H1 (cell line): ENCODE results near the gene KRT23. TPM values are rescaled to one million over a fixed set of nuclear protein-coding genes. Genes with fewer than 3 reads are reported as not detected.

ENCODE experiments used
- CTCF ChIA-PET: fragments of 300-600 bp; sonication (Branson Sonifier 250); formaldehyde crosslinking; loops from one replicate; lab custom pipeline; 2021; ENCODE audit not compliant: partially characterized antibody; lab: Charles Lee
- POLR2A ChIA-PET: fragments of 300-600 bp; sonication (Branson Sonifier 250); formaldehyde crosslinking; loops from one replicate; lab custom pipeline; 2021; ENCODE audit warnings: inconsistent platforms; ENCODE audit not compliant: partially characterized antibody; lab: Charles Lee
- DNase-seq, 2 experiments: peaks; one replicate each; pipeline versions ENCODE4 v3.0.0 to v3.0.0-alpha.2; 2010 to 2022; ENCODE audit warnings: low spot score in 2 of 2, low read depth in 1 of 2, mixed read lengths in 1 of 2
- FAIRE-seq: peaks from 2 replicates; lab custom pipeline; 2011; peaks lifted over from hg19 to GRCh38; lab: Jason Lieb, UNC
- H2AFZ ChIP-seq: 2 replicates; pipeline ENCODE4 v1.8.1; 2012; ENCODE audit warnings: low read length, inconsistent platforms
- H2AK5ac ChIP-seq: 2 replicates; pipeline ENCODE4 v1.6.1; 2013; ENCODE audit warnings: low read depth, low read length
- H2BK120ac ChIP-seq: replicated peaks from 2 replicates; pipeline ENCODE3; 2013; ENCODE audit warnings: low read depth, low read length, inconsistent platforms
- H2BK12ac ChIP-seq: 2 replicates; pipeline ENCODE4 v1.6.1; 2013; ENCODE audit warnings: low read depth, low read length
- H2BK15ac ChIP-seq: 2 replicates; pipeline ENCODE4 v1.6.1; 2013; ENCODE audit warnings: low read length
- H2BK20ac ChIP-seq: 2 replicates; pipeline ENCODE4 v1.6.1; 2013; ENCODE audit warnings: low read length
- H2BK5ac ChIP-seq: 2 replicates; pipeline ENCODE4 v1.6.1; 2013; ENCODE audit warnings: low read depth, low read length
- H3K14ac ChIP-seq: 2 replicates; pipeline ENCODE4 v1.6.1; 2013; ENCODE audit warnings: inconsistent platforms; ENCODE audit not compliant: insufficient read length
- H3K18ac ChIP-seq: 2 replicates; pipeline ENCODE4 v1.6.1; 2013; ENCODE audit warnings: low read length; ENCODE audit errors: extremely low read depth
- H3K23ac ChIP-seq: 2 replicates; pipeline ENCODE4 v1.6.1; 2013; ENCODE audit warnings: inconsistent platforms; ENCODE audit not compliant: insufficient read length
- H3K23me2 ChIP-seq: 2 replicates; pipeline ENCODE4 v1.6.1; 2013; ENCODE audit warnings: low read depth, low read length
- H3K27ac ChIP-seq: 2 replicates; pipeline ENCODE4 v1.6.1; 2011; ENCODE audit warnings: low read depth, low read length, inconsistent platforms
- H3K27me3 ChIP-seq, 4 experiments: replicated peaks in 1 of 4; 1 replicate in 1 of 4; 2 replicates in 3 of 4; pipeline versions ENCODE4 v1.6.1 to v1.8.1; 2011 to 2013; ENCODE audit warnings: low read length in 3 of 4, mild to moderate bottlenecking in 3 of 4, inconsistent platforms in 2 of 4, mixed read lengths in 2 of 4, moderate library complexity in 1 of 4; ENCODE audit not compliant: control insufficient read depth in 3 of 4, insufficient read depth in 3 of 4; ENCODE audit errors: extremely low read depth in 1 of 4
- H3K36me3 ChIP-seq, 4 experiments: 2 replicates each; pipeline versions ENCODE4 v1.6.1 to v1.8.1; 2011 to 2013; ENCODE audit warnings: mild to moderate bottlenecking in 4 of 4, low read length in 3 of 4, moderate library complexity in 2 of 4, control low read depth in 1 of 4, inconsistent platforms in 1 of 4; ENCODE audit not compliant: insufficient read depth in 4 of 4, control insufficient read depth in 2 of 4
- H3K4ac ChIP-seq: replicated peaks from 2 replicates; pipeline ENCODE3; 2013; ENCODE audit warnings: low read length, low read depth, mixed read lengths, inconsistent platforms; ENCODE audit not compliant: insufficient read length
- H3K4me1 ChIP-seq, 4 experiments: replicated peaks in 1 of 4; 1 replicate in 1 of 4; 2 replicates in 3 of 4; pipeline versions ENCODE4 v1.6.1 to v1.8.1; 2011 to 2013; ENCODE audit warnings: low read length in 3 of 4, inconsistent platforms in 2 of 4, mixed read lengths in 1 of 4; ENCODE audit not compliant: insufficient read depth in 4 of 4, control insufficient read depth in 3 of 4
- H3K4me2 ChIP-seq, 2 experiments: 2 replicates each; pipeline versions ENCODE4 v1.6.1 to v1.8.1; 2011 to 2013; ENCODE audit warnings: low read depth in 2 of 2, low read length in 2 of 2, control low read depth in 1 of 2, inconsistent platforms in 1 of 2, mild to moderate bottlenecking in 1 of 2; ENCODE audit not compliant: insufficient read depth in 1 of 2
- H3K4me3 ChIP-seq, 4 experiments: fragments of 200-600, 300-600 bp in 1 of 4; sonication (generic), shearing (Covaris generic), sonication (Bioruptor Twin) in 1 of 4; 2 replicates each; pipeline versions ENCODE4 v1.5.1 to v1.8.1; 2011 to 2016; ENCODE audit warnings: low read length in 4 of 4, low read depth in 3 of 4, control low read depth in 2 of 4, inconsistent platforms in 2 of 4, mild to moderate bottlenecking in 2 of 4, mixed read lengths in 1 of 4, moderate library complexity in 1 of 4; ENCODE audit not compliant: insufficient read depth in 2 of 4; ENCODE audit errors: extremely low read depth in 1 of 4
- H3K56ac ChIP-seq: replicated peaks from 2 replicates; pipeline ENCODE3; 2013; ENCODE audit warnings: low read depth, mild to moderate bottlenecking, mixed read lengths, low read length, inconsistent platforms; ENCODE audit not compliant: insufficient read length
- H3K79me1 ChIP-seq: 2 replicates; pipeline ENCODE4 v1.6.1; 2013; ENCODE audit warnings: low read depth, low read length, control low read depth
- H3K79me2 ChIP-seq, 2 experiments: 2 replicates each; pipeline versions ENCODE4 v1.6.1 to v1.8.1; 2012 to 2013; ENCODE audit warnings: low read length in 2 of 2, mild to moderate bottlenecking in 2 of 2, inconsistent platforms in 1 of 2; ENCODE audit not compliant: insufficient read depth in 2 of 2, control insufficient read depth in 1 of 2
- H3K9ac ChIP-seq, 4 experiments: replicated peaks in 1 of 4; 1 replicate in 1 of 4; 2 replicates in 3 of 4; pipeline versions ENCODE4 v1.6.1 to v1.8.1; 2011 to 2013; ENCODE audit warnings: low read depth in 3 of 4, low read length in 3 of 4, control low read depth in 2 of 4, mild to moderate bottlenecking in 2 of 4, moderate library complexity in 2 of 4, inconsistent platforms in 1 of 4; ENCODE audit errors: extremely low read depth in 1 of 4
- H3K9me3 ChIP-seq, 2 experiments: 2 replicates each; pipeline versions ENCODE4 v1.6.1 to v1.8.1; 2012 to 2013; ENCODE audit warnings: mild to moderate bottlenecking in 2 of 2, moderate library complexity in 2 of 2, control low read depth in 1 of 2, inconsistent platforms in 1 of 2, low read depth in 1 of 2, low read length in 1 of 2, mixed read lengths in 1 of 2; ENCODE audit not compliant: insufficient read depth in 2 of 2
- H4K20me1 ChIP-seq, 2 experiments: replicated peaks in 1 of 2; 2 replicates each; pipeline versions ENCODE3 to v1.8.1; 2011 to 2013; ENCODE audit warnings: inconsistent platforms in 2 of 2, low read length in 2 of 2, mild to moderate bottlenecking in 1 of 2; ENCODE audit not compliant: insufficient read depth in 2 of 2, control insufficient read depth in 1 of 2
- H4K5ac ChIP-seq: 2 replicates; pipeline ENCODE4 v1.6.1; 2013; ENCODE audit warnings: low read length, low read depth, mixed read lengths, inconsistent platforms; ENCODE audit not compliant: insufficient read length
- H4K8ac ChIP-seq: 2 replicates; pipeline ENCODE4 v1.8.0; 2013; ENCODE audit warnings: mild to moderate bottlenecking, moderate library complexity, low read length, inconsistent platforms; ENCODE audit not compliant: insufficient read depth; ENCODE audit errors: extremely low read depth
- H4K91ac ChIP-seq: replicated peaks from 2 replicates; pipeline ENCODE3; 2013; ENCODE audit warnings: low read length, mixed read lengths, inconsistent platforms; ENCODE audit not compliant: insufficient read length
- CBX5 ChIP-seq: fragments of 300-800, 300-1000 bp; sonication (generic); IDR thresholded peaks from 2 replicates; pipeline ENCODE4 v1.7.1; 2016; ENCODE audit warnings: antibody characterized with exemption, low read length, low read depth
- CBX8 ChIP-seq: fragments of 300-800, 300-1000 bp; sonication (generic); IDR thresholded peaks from 2 replicates; pipeline ENCODE4 v1.7.1; 2016; ENCODE audit warnings: low read depth, low read length, borderline replicate concordance
- EZH2 ChIP-seq: fragments of 200-600 bp; sonication (generic); IDR thresholded peaks from 2 replicates; pipeline ENCODE4 v1.7.1; 2012; ENCODE audit warnings: low read depth, mild to moderate bottlenecking, moderate library complexity, low read length, inconsistent platforms; ENCODE audit not compliant: severe bottlenecking
- HDAC2 ChIP-seq, 2 experiments: fragments of 300-600 bp in 1 of 2; sonication (generic) in 1 of 2; IDR thresholded peaks; 2 replicates each; pipeline ENCODE4 v1.6.1; 2011 to 2012; ENCODE audit warnings: low read depth in 2 of 2, low read length in 2 of 2, mild to moderate bottlenecking in 2 of 2, moderate library complexity in 2 of 2, borderline replicate concordance in 1 of 2, inconsistent platforms in 1 of 2
- KDM4A ChIP-seq: IDR thresholded peaks from one replicate; pipeline ENCODE4 v1.7.1; 2012; ENCODE audit warnings: low read depth, mild to moderate bottlenecking, moderate library complexity, low read length, inconsistent platforms; ENCODE audit not compliant: severe bottlenecking
- PHF8 ChIP-seq: fragments of 200-600 bp; sonication (generic); conservative IDR thresholded peaks from 2 replicates; pipeline ENCODE4 v1.7.1; 2012; ENCODE audit warnings: low read depth, mild to moderate bottlenecking, inconsistent platforms, low read length, moderate library complexity
- RXRA ChIP-seq: IDR thresholded peaks from 2 replicates; pipeline ENCODE4 v1.6.1; 2011; ENCODE audit warnings: low read depth, mild to moderate bottlenecking, low read length, moderate library complexity; ENCODE audit not compliant: insufficient read depth
- SIN3A ChIP-seq, 2 experiments: IDR thresholded peaks in 1 of 2; conservative IDR thresholded peaks in 1 of 2; 2 replicates each; pipeline ENCODE4 v1.6.1; 2011 to 2012; ENCODE audit warnings: low read length in 2 of 2, improper control_type of control experiment in 1 of 2, low read depth in 1 of 2, mild to moderate bottlenecking in 1 of 2
- SP2 ChIP-seq: IDR thresholded peaks from 2 replicates; pipeline ENCODE4 v1.6.1; 2012; ENCODE audit warnings: mild to moderate bottlenecking, low read length, inconsistent platforms
- TAF7 ChIP-seq: optimal IDR thresholded peaks from 2 replicates; pipeline ENCODE3; 2011; ENCODE audit warnings: low read depth, mild to moderate bottlenecking, inconsistent platforms, low read length, moderate library complexity, borderline replicate concordance
- WGBS, 2 experiments: shearing (Covaris generic) in 1 of 2; methylation state at CpG; one replicate each; pipeline versions ENCODE4 v1.1.6 to v1.1.7; 2013 to 2015; ENCODE audit warnings: low lambda C conversion rate in 2 of 2, mixed read lengths in 2 of 2, inconsistent platforms in 1 of 2, low coverage in 1 of 2, missing lambda C conversion rate in 1 of 2; ENCODE audit not compliant: insufficient replicate concordance in 2 of 2, insufficient coverage in 1 of 2, insufficient read length in 1 of 2; ENCODE audit errors: extremely low coverage in 1 of 2, missing lambda C conversion rate in 1 of 2; 5-methylcytosine and 5-hydroxymethylcytosine counted together
- polyA plus RNA-seq, 7 experiments: library from polyadenylated mRNA; depleted of rRNA in 3 of 7; stranded (reverse) in 5 of 7; unstranded in 2 of 7; fragments of >200 nt in 5 of 7; fragments of 200-250 nt in 2 of 7; gene quantifications; 1 replicate in 5 of 7; 2 replicates in 1 of 7; 4 replicates in 1 of 7; pipeline versions ENCODE4 v1.2.1 to v1.2.3, GENCODE V29; 2011 to 2013; ENCODE audit warnings: missing spikeins in 2 of 7, mixed read lengths in 2 of 7
- total RNA-seq: library from RNA; stranded (reverse); fragmentation: NEBNext Ultra II Directional; extraction: Animal tissue kit (Norgen Biotek cat#: 25700); gene quantifications from 2 replicates; pipeline ENCODE4 v1.2.1, GENCODE V29; 2021

KRT23 gene
- total and polyA plus RNA-seq, 2 of the 8 experiments (the other 6 are each of a cell fraction or from before 2014, with no cell fraction given) = not detected

DNA sequence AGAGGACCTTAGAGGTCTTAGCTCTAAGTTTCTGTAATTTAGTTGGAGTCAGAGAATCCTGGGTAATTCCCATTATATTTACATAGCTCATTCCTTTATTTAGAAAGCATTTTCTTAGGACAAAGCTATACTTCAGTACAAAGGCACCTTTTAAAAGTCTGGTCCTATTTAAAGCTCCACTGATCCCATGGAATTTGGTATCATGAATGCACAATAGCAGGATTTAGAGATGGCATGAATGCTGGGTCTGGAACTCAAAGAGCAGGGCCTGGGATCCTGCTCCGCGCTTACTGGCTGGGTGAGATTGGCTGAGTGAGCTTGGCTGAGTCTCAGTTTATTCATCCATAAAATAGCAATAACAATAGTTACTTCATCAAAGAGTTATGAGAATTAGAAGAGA is 4.8 kb downstream of the KRT23 start:
- no peak overlapping the region for H3K4ac ChIP-seq
- DNase-seq (no peak), FAIRE-seq (no peak)
- H4K5ac ChIP-seq = no peak overlapping the region
- H2AFZ ChIP-seq = no peak overlapping the region
- H3K9me3 ChIP-seq = no peaks in the 10 kb centered on the region
- H2BK15ac ChIP-seq = no peak overlapping the region
- no peaks in the 10 kb centered on the region for H3K79me1 ChIP-seq
- H3K79me2 ChIP-seq = no peaks in the 10 kb centered on the region
- no peak overlapping the region for H3K56ac ChIP-seq
- H3K36me3 ChIP-seq = no peaks in the 10 kb centered on the region
- H3K4me2 ChIP-seq = no peak overlapping the region
- WGBS, 2 experiments = 66% methylated on average over 2 of the region's 2 CpGs; no CpG with 5 or more reads in 1 of the 2 experiments
- H3K4me3 ChIP-seq = no peak overlapping the region
- H3K23me2 ChIP-seq = 0 out of 2 replicates have a peak, but pooled peaks cover 2% of the 10 kb centered on the region
- no peaks in the 10 kb centered on the region for H3K27me3 ChIP-seq
- H3K27ac ChIP-seq = no peak overlapping the region
- no peak overlapping the region for H3K23ac ChIP-seq
- H4K91ac ChIP-seq = no peak overlapping the region
- H2BK12ac ChIP-seq = no peak overlapping the region
- no peak overlapping the region for H3K14ac ChIP-seq
- peaks cover 0 to 3% (median 0%) of the 10 kb centered on the region in 4 experiments; a peak in 2 of 7 replicates for H3K4me1 ChIP-seq
- no peak overlapping the region for H3K9ac ChIP-seq
- no peak overlapping the region for H2BK120ac ChIP-seq
- ChIA-PET CTCF (interaction anchor here (1.0 to 1.9 kb wide), 5 partner anchors 11 to 616 kb away, joined by 3 to 5 read pairs (median 3); no protein-coding TSS in a partner anchor), POLR2A (no interaction called here)
- TF ChIP-seq KDM4A = no peak
- TF ChIP-seq HDAC2 (IDR thresholded peaks at IDR 0.05; ENCODE audit: borderline replicate concordance in 1 of 2, low read depth in 2 of 2, low read length in 2 of 2) = no peak
- no peak for TF ChIP-seq PHF8
- TF ChIP-seq CBX5 = no peak
- TF ChIP-seq EZH2 = no peak
- TF ChIP-seq CBX8 = no peak
- TF ChIP-seq SIN3A (conservative IDR thresholded peaks at IDR 0.05 in 1 of 2, IDR thresholded peaks at IDR 0.05 in 1 of 2; ENCODE audit: low read depth in 1 of 2, low read length in 2 of 2) = no peak
- TF ChIP-seq RXRA = no peak
- TF ChIP-seq SP2 = no peak
- TF ChIP-seq TAF7 = no peak
- no peak overlapping the region for H3K18ac ChIP-seq
- H4K8ac ChIP-seq = no peak overlapping the region
- H2AK5ac ChIP-seq = no peak overlapping the region
- no peak overlapping the region for H2BK20ac ChIP-seq
- no peaks in the 10 kb centered on the region for H4K20me1 ChIP-seq
- H2BK5ac ChIP-seq = no peak overlapping the region
